CD4-positive, alpha-beta T cell treated with Interleukin-10 for 1 hour (primary cell): ENCODE measurements around the gene ZBP1.

ENCODE experiments used
- DNase-seq: peaks from one replicate; pipeline ENCODE4 v3.0.0-alpha.2; 2020

Gene ZBP1

GRCh38 chr20:57658447-57658832 is 38.2 kb upstream of the ZBP1 start:
- no peak for DNase-seq

- peak; percentile 58 for DNase-seq
Observed at GRCh38 chr20:57657535-57658446, 37.6 kb upstream of the ZBP1 start.

GRCh38 chr20:57656821-57657534 is 36.8 kb upstream of the ZBP1 start:
- DNase-seq, result no peak

- no peak for DNase-seq
Observed at GRCh38 chr20:57656252-57656820, 36.1 kb upstream of the ZBP1 start.

GRCh38 chr20:57655809-57656155 is 35.6 kb upstream of the ZBP1 start:
- no peak for DNase-seq

- DNase-seq, result no peak
Observed at GRCh38 chr20:57654998-57655808, 35.0 kb upstream of the ZBP1 start.

GRCh38 chr20:57654363-57654997 is 34.3 kb upstream of the ZBP1 start:
- peak; percentile 69 for DNase-seq

- no peak for DNase-seq
Observed at GRCh38 chr20:57653910-57654309, 33.7 kb upstream of the ZBP1 start.

- no peak for DNase-seq
Observed at GRCh38 chr20:57653546-57653900, 33.3 kb upstream of the ZBP1 start.

- no peak for DNase-seq
Observed at GRCh38 chr20:57652606-57653545, 32.6 kb upstream of the ZBP1 start.

GRCh38 chr20:57651881-57652605 is 31.8 kb upstream of the ZBP1 start:
- no peak for DNase-seq

GRCh38 chr20:57650756-57651483 is 30.7 kb upstream of the ZBP1 start:
- DNase-seq, result no peak

- no peak for DNase-seq
Observed at GRCh38 chr20:57650266-57650665, 30.0 kb upstream of the ZBP1 start.

- no peak for DNase-seq
Observed at GRCh38 chr20:57649617-57650015, 29.4 kb upstream of the ZBP1 start.

GRCh38 chr20:57648878-57649616 is 28.8 kb upstream of the ZBP1 start:
- no peak for DNase-seq

- no peak for DNase-seq
Observed at GRCh38 chr20:57647933-57648785, 27.9 kb upstream of the ZBP1 start.

- no peak for DNase-seq
Observed at GRCh38 chr20:57647006-57647932, 27.0 kb upstream of the ZBP1 start.
